ENCODE data around the gene MAN2A1.

DNA sequence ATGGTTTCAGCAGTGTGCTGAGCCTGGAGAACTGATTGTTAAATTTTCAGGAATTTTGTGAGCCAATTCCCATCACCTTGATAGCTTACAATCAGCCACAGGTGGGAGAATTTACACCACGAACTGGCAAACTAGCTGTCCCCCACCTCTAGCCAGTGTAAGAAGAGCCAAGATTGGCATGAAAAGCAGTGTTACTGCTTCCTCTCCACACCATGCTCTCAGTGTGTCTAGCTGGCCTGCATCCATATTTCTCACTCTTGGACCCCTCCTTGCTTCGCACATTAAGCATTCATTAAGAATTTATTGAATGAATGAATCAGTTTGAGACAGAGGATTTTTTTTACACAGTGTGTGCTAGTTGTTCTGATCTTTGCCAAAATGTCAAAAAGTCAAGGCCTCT is 36.7 kb upstream of the MAN2A1 start:
- TF ChIP-seq EZH2 (IDR thresholded peaks at IDR 0.05) (no peak), POLR2A (IDR thresholded peaks at IDR 0.05; ENCODE audit: borderline replicate concordance, extremely low read depth, insufficient read depth, insufficient read length) (no peak), SP1 (IDR thresholded peaks at IDR 0.05; ENCODE audit: low read depth) (no peak), FOSL1 (IDR thresholded peaks at IDR 0.05; ENCODE audit: low read depth) (no peak), RAD21 (IDR thresholded peaks at IDR 0.05; ENCODE audit: low read depth) (no peak), POLR2AphosphoS5 (IDR thresholded peaks at IDR 0.05; ENCODE audit: low read depth, low read length) (no peak)
- TF ChIP-seq, protein P1, sequence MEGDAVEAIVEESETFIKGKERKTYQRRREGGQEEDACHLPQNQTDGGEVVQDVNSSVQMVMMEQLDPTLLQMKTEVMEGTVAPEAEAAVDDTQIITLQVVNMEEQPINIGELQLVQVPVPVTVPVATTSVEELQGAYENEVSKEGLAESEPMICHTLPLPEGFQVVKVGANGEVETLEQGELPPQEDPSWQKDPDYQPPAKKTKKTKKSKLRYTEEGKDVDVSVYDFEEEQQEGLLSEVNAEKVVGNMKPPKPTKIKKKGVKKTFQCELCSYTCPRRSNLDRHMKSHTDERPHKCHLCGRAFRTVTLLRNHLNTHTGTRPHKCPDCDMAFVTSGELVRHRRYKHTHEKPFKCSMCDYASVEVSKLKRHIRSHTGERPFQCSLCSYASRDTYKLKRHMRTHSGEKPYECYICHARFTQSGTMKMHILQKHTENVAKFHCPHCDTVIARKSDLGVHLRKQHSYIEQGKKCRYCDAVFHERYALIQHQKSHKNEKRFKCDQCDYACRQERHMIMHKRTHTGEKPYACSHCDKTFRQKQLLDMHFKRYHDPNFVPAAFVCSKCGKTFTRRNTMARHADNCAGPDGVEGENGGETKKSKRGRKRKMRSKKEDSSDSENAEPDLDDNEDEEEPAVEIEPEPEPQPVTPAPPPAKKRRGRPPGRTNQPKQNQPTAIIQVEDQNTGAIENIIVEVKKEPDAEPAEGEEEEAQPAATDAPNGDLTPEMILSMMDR (IDR thresholded peaks at IDR 0.05 in 2 of 3, conservative IDR thresholded peaks at IDR 0.05 in 1 of 3; ENCODE audit: borderline replicate concordance in 1 of 3, insufficient read depth in 1 of 3, low read depth in 2 of 3, low read length in 2 of 3), result no peak

Data from HCT116 (cell line).